SK-N-SH (cell line): Measurements from ENCODE around the gene CBX7. TPM values are rescaled to one million over a fixed set of nuclear protein-coding genes. Genes with fewer than 3 reads are reported as not detected.

Experiments used
- CTCF ChIA-PET: fragments of 300-600, 350-600 bp; formaldehyde crosslinking; extraction: SDS; loops from one replicate; lab custom pipeline; 2021; lab: Yijun Ruan, JAX
- POLR2A ChIA-PET: fragments of 350-600 bp; sonication (Branson Sonifier 250); formaldehyde crosslinking; extraction: SDS; loops from one replicate; lab custom pipeline; 2020; ENCODE audit warnings: antibody characterized with exemption, inconsistent platforms; lab: Yijun Ruan, JAX
- DNase-seq: peaks from one replicate; pipeline ENCODE4 v3.0.0; 2012
- H2AFZ ChIP-seq: fragments of 200-600 bp; sonication (generic); 2 replicates; pipeline ENCODE4 v1.8.1; 2016; ENCODE audit warnings: antibody characterized with exemption, mild to moderate bottlenecking, low read depth
- H3F3A ChIP-seq: fragments of 200-600 bp; sonication (generic); replicated peaks from 2 replicates; pipeline ENCODE3; 2016; ENCODE audit warnings: antibody characterized with exemption, mild to moderate bottlenecking; ENCODE audit not compliant: insufficient read depth
- H3K27ac ChIP-seq, 2 experiments: fragments of 200-500 bp in 1 of 2; fragments of 200-600 bp in 1 of 2; sonication (Bioruptor generic) in 1 of 2; sonication (generic), shearing (Covaris generic) in 1 of 2; 2 replicates each; pipeline versions ENCODE4 v1.5.1 to v1.6.1; 2014 to 2016; ENCODE audit warnings: low read depth in 2 of 2, inconsistent platforms in 1 of 2, low read length in 1 of 2, mild to moderate bottlenecking in 1 of 2, mixed read lengths in 1 of 2
- H3K27me3 ChIP-seq: fragments of 200-600 bp; sonication (generic), shearing (Covaris generic); 2 replicates; pipeline ENCODE4 v1.6.1; 2016; ENCODE audit warnings: mixed run types; ENCODE audit not compliant: insufficient read depth
- H3K36me3 ChIP-seq, 2 experiments: fragments of 200-500 bp in 1 of 2; fragments of 200-600 bp in 1 of 2; sonication (Bioruptor generic) in 1 of 2; sonication (generic) in 1 of 2; replicated peaks in 1 of 2; 2 replicates each; pipeline versions ENCODE3 to v1.5.1; 2014 to 2016; ENCODE audit warnings: low read length in 1 of 2, mild to moderate bottlenecking in 1 of 2; ENCODE audit not compliant: insufficient read depth in 2 of 2, control insufficient read depth in 1 of 2
- H3K4me1 ChIP-seq, 2 experiments: fragments of 200-500 bp in 1 of 2; fragments of 200-600 bp in 1 of 2; sonication (Bioruptor generic) in 1 of 2; sonication (generic), shearing (Covaris generic) in 1 of 2; 2 replicates each; pipeline versions ENCODE4 v1.5.1 to v1.6.1; 2014 to 2016; ENCODE audit warnings: low read depth in 1 of 2, low read length in 1 of 2, mixed run types in 1 of 2; ENCODE audit not compliant: insufficient read depth in 2 of 2, control insufficient read depth in 1 of 2
- H3K4me2 ChIP-seq: fragments of 200-600 bp; sonication (generic), shearing (Covaris generic); 2 replicates; pipeline ENCODE4 v1.6.1; 2017; ENCODE audit warnings: mixed run types
- H3K4me3 ChIP-seq, 2 experiments: fragments of 200-500 bp in 1 of 2; fragments of 200-600 bp in 1 of 2; sonication (Bioruptor generic) in 1 of 2; sonication (generic), shearing (Covaris generic) in 1 of 2; 2 replicates each; pipeline versions ENCODE4 v1.5.1 to v1.8.1; 2014 to 2016; ENCODE audit warnings: low read depth in 2 of 2, inconsistent platforms in 1 of 2, low read length in 1 of 2, mild to moderate bottlenecking in 1 of 2, mixed read lengths in 1 of 2, moderate library complexity in 1 of 2
- H3K79me2 ChIP-seq: fragments of 200-600 bp; sonication (generic); 2 replicates; pipeline ENCODE4 v1.8.1; 2017; ENCODE audit warnings: mild to moderate bottlenecking; ENCODE audit not compliant: insufficient read depth
- H3K9ac ChIP-seq: fragments of 200-600 bp; sonication (generic); 2 replicates; pipeline ENCODE4 v1.6.1; 2017; ENCODE audit warnings: mixed run types
- H3K9me2 ChIP-seq: fragments of 200-600 bp; sonication (generic); 2 replicates; pipeline ENCODE4 v1.6.1; 2017; ENCODE audit warnings: mixed run types
- H3K9me3 ChIP-seq: fragments of 200-600 bp; sonication (generic); 2 replicates; pipeline ENCODE4 v1.6.1; 2017; ENCODE audit warnings: mixed run types, mild to moderate bottlenecking, moderate library complexity
- H4K20me1 ChIP-seq: fragments of 200-600 bp; sonication (generic); 2 replicates; pipeline ENCODE4 v1.6.1; 2017; ENCODE audit warnings: mild to moderate bottlenecking, mixed run types; ENCODE audit not compliant: insufficient read depth
- EP300 ChIP-seq, 2 experiments: IDR thresholded peaks; 2 replicates each; pipeline versions ENCODE4 v1.4.0 to v1.6.1; 2012; ENCODE audit warnings: borderline replicate concordance in 1 of 2, low read depth in 1 of 2, low read length in 1 of 2
- FOXJ3 ChIP-seq: sonication (generic); formaldehyde crosslinking; IDR thresholded peaks from 2 replicates; pipeline ENCODE4 v1.5.1; 2020; ENCODE audit warnings: mild to moderate bottlenecking, missing genetic modification reagents
- GATA2 ChIP-seq: sonication (generic); formaldehyde crosslinking; IDR thresholded peaks from 2 replicates; pipeline ENCODE4 v1.5.0; 2020; ENCODE audit warnings: mild to moderate bottlenecking, missing genetic modification reagents
- MEF2A ChIP-seq: IDR thresholded peaks from 2 replicates; pipeline ENCODE4 v1.4.0; 2012; ENCODE audit warnings: low read depth, borderline replicate concordance
- NFIC ChIP-seq: IDR thresholded peaks from 2 replicates; pipeline ENCODE4 v1.4.0; 2012; ENCODE audit warnings: borderline replicate concordance
- RFX5 ChIP-seq: IDR thresholded peaks from 2 replicates; pipeline ENCODE4 v1.6.1; 2012; ENCODE audit warnings: mild to moderate bottlenecking, improper control_type of control experiment, low read length
- SIN3A ChIP-seq: IDR thresholded peaks from 2 replicates; pipeline ENCODE4 v1.6.1; 2012; ENCODE audit warnings: low read depth, mild to moderate bottlenecking, low read length, moderate library complexity, borderline replicate concordance
- SMC3 ChIP-seq: IDR thresholded peaks from 2 replicates; pipeline ENCODE4 v1.6.1; 2012; ENCODE audit warnings: low read depth, low read length, improper control_type of control experiment
- WGBS: methylation state at CpG from one replicate; pipeline ENCODE4 v1.1.6; 2017; ENCODE audit warnings: low lambda C conversion rate; 5-methylcytosine and 5-hydroxymethylcytosine counted together
- polyA plus RNA-seq, 3 experiments: library from polyadenylated mRNA; depleted of rRNA; stranded (reverse); fragments of >200 nt; gene quantifications; 2 replicates each; pipeline ENCODE4 v1.2.3, GENCODE V29; 2012
- TF ChIP-seq, protein P1 (sequence below): IDR thresholded peaks from 2 replicates; pipeline ENCODE4 v1.6.1; 2012; ENCODE audit warnings: mild to moderate bottlenecking, low read depth, low read length, moderate library complexity
- TF ChIP-seq, protein P2 (sequence below): IDR thresholded peaks from 2 replicates; pipeline ENCODE4 v1.4.0; 2012; ENCODE audit warnings: low read depth, borderline replicate concordance
- TF ChIP-seq, protein P3 (sequence below): IDR thresholded peaks from 2 replicates; pipeline ENCODE4; 2012

Gene CBX7
- polyA plus RNA-seq, 1 of the 3 experiments (the other 2 are of a cell fraction): 2.3 TPM

DNA sequence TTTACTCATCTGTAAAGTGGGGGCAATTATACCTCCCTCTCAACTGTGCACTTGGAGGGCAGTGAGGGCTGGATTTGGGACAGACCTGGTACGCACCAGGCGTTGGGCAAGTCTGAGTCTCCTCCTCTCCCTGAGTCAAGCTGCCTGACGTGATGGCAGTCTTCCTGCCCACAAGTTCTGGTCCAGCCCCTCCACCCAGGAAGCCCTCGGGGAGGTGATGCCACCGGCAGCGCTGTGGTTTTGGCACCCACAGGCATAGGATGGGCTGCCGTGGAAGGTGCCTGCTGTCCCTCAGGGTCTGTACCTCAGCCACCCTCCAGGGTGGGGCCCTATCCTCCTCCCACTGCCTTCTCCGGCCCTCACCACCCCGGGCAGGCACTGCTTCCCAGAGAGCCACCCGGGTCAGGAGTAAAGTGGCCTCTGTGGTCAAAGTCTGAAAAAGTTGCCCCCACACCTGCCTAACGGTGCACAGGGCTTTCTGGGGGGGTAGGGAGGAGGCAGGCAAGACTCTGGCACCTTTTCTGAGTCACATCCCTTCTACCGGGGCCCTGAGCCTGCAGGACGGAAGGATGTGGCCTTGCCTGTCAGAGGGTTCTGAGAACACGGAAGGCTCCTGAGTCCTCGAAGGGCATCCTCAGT, 61.9 kb downstream of the CBX7 start (continued):
- TF ChIP-seq, protein P1, sequence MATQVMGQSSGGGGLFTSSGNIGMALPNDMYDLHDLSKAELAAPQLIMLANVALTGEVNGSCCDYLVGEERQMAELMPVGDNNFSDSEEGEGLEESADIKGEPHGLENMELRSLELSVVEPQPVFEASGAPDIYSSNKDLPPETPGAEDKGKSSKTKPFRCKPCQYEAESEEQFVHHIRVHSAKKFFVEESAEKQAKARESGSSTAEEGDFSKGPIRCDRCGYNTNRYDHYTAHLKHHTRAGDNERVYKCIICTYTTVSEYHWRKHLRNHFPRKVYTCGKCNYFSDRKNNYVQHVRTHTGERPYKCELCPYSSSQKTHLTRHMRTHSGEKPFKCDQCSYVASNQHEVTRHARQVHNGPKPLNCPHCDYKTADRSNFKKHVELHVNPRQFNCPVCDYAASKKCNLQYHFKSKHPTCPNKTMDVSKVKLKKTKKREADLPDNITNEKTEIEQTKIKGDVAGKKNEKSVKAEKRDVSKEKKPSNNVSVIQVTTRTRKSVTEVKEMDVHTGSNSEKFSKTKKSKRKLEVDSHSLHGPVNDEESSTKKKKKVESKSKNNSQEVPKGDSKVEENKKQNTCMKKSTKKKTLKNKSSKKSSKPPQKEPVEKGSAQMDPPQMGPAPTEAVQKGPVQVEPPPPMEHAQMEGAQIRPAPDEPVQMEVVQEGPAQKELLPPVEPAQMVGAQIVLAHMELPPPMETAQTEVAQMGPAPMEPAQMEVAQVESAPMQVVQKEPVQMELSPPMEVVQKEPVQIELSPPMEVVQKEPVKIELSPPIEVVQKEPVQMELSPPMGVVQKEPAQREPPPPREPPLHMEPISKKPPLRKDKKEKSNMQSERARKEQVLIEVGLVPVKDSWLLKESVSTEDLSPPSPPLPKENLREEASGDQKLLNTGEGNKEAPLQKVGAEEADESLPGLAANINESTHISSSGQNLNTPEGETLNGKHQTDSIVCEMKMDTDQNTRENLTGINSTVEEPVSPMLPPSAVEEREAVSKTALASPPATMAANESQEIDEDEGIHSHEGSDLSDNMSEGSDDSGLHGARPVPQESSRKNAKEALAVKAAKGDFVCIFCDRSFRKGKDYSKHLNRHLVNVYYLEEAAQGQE: no peak
- TF ChIP-seq NFIC (no peak), FOXJ3 (CRISPR knock-in tag) (no peak), GATA2 (no peak)

DNA sequence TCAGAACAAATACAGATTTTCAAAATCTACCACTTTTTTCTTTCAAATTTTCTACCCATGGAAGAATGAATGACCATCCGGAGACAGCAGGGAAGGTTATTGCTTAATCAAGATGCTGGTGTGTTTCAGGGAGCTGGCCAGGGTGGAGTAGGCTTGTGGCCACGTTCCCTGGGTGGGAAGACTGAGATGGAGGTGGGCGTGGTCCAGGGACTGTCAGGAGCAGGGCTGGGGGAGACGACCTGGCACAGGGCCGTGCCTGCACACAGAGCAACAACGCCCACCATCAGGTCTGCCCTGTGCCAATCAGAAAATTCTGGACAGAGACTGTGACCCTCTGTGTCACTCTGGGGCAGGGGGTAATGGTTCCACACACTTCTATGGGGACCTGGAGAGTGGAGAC, 62.6 kb downstream of the CBX7 start:
- 76% methylated on average over 6 of the region's 6 CpGs for WGBS
- no peaks in the 10 kb centered on the region for H4K20me1 ChIP-seq
- POLR2A ChIA-PET: no interaction called here
- H3K9ac ChIP-seq: no peak overlapping the region
- peaks cover 0 to 6% of the 10 kb centered on the region in 2 experiments; a peak in 1 of 4 replicates for H3K4me1 ChIP-seq
- H3K9me3 ChIP-seq: no peaks in the 10 kb centered on the region
- CTCF ChIA-PET: no interaction called here
- no peaks in the 10 kb centered on the region for H3K27me3 ChIP-seq
- H3K27ac ChIP-seq: no peak overlapping the region
- TF ChIP-seq MEF2A (no peak), NFIC (no peak), RFX5 (no peak), EP300 (IDR thresholded peaks at IDR 0.05; ENCODE audit: borderline replicate concordance in 1 of 2, low read depth in 1 of 2, low read length in 1 of 2) (no peak), SMC3 (no peak), SIN3A (no peak)
- TF ChIP-seq, protein P2, sequence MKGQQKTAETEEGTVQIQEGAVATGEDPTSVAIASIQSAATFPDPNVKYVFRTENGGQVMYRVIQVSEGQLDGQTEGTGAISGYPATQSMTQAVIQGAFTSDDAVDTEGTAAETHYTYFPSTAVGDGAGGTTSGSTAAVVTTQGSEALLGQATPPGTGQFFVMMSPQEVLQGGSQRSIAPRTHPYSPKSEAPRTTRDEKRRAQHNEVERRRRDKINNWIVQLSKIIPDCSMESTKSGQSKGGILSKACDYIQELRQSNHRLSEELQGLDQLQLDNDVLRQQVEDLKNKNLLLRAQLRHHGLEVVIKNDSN: no peak
- TF ChIP-seq, protein P3, sequence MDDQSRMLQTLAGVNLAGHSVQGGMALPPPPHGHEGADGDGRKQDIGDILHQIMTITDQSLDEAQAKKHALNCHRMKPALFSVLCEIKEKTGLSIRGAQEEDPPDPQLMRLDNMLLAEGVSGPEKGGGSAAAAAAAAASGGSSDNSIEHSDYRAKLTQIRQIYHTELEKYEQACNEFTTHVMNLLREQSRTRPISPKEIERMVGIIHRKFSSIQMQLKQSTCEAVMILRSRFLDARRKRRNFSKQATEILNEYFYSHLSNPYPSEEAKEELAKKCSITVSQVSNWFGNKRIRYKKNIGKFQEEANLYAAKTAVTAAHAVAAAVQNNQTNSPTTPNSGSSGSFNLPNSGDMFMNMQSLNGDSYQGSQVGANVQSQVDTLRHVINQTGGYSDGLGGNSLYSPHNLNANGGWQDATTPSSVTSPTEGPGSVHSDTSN: no peak
- TF ChIP-seq, all 33 proteins: peak for 0
- no peaks in the 10 kb centered on the region for H3K79me2 ChIP-seq
- H3K4me3 ChIP-seq: no peak overlapping the region
- H3F3A ChIP-seq: no peaks in the 10 kb centered on the region
- H2AFZ ChIP-seq: no peak overlapping the region
- no peak overlapping the region for H3K4me2 ChIP-seq
- H3K36me3 ChIP-seq: no peaks in the 10 kb centered on the region
- H3K9me2 ChIP-seq: no peaks in the 10 kb centered on the region
- DNase-seq: no peak
